ENCODE results near the gene PSMB8. TPM values are rescaled to one million over a fixed set of nuclear protein-coding genes. Genes with fewer than 3 reads are reported as not detected.

Gene PSMB8
- total RNA-seq, 2 donors from 2014 or later, result 301 to 305 TPM

DNA sequence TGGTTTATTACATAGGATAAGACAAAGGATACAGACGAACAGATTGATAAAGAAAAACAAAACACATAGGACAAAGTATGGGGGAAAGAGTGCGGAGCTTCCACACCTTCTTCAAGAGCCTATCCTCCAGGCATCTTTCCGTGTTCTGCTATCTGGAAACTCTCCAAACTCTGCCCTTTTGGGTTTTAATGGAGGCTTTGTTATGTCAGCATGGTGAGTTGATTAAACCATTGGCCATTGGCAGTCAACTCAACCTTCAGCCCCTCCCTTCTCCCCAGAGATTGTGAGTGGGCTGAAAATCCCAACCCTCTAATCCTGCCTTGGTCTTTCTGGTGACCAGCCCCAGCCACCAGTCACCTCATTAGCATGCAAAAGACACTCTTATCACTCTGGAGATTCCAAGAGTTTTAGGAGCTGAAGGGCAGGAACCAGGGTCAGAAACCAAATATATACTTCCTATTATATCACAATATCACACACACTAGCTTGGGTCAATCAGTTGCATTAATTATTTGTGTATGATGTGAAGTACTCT is 50.9 kb downstream of the PSMB8 start:
- Mint-ChIP-seq H3K4me3 (no peak overlapping the region), H3K9me3 (no peaks in the 10 kb centered on the region), H3K27me3 (ENCODE audit: low read depth) (peaks cover 63% of the 10 kb centered on the region), H3K27ac (no peak overlapping the region), H3K4me1 (ENCODE audit: low read depth) (peaks cover 27% of the 10 kb centered on the region), H3K36me3 (ENCODE audit: insufficient read depth in 2 of 2) (no peaks in the 10 kb centered on the region)
- ATAC-seq (replicated peaks in 1 of 2), result no peak
- DNase-seq, result no peak

Other genes starting within 250 kb of the PSMB8 start
- gene HLA-DQA1, start 206.6 kb downstream of the PSMB8 start, total RNA-seq, result 1 to 10 TPM; 2.2 to 3.7 TPM
- 1 to 10 TPM; 2.5 to 2.9 TPM for gene HLA-DQB1, start 177.4 kb downstream of the PSMB8 start, total RNA-seq
- 1 to 10 TPM in 1 of 2 donors, not detected in 1; 1.2 TPM for gene HLA-DQA2, start 102.7 kb downstream of the PSMB8 start, total RNA-seq
- gene HLA-DQB2, start 80.5 kb downstream of the PSMB8 start, total RNA-seq, result under 1 TPM; 0.36 to 0.60 TPM
- gene HLA-DOB, start 27.0 kb downstream of the PSMB8 start, total RNA-seq, result 1 to 10 TPM; 8.0 to 8.1 TPM
- gene TAP2, start 5.3 kb downstream of the PSMB8 start, total RNA-seq, result 100 to 1,000 TPM; 117 to 127 TPM
- 100 to 1,000 TPM; 328 to 373 TPM for gene TAP1, start 9.7 kb upstream of the PSMB8 start, total RNA-seq
- gene PSMB9, start 10.1 kb upstream of the PSMB8 start, total RNA-seq, result 100 to 1,000 TPM; 271 to 299 TPM
- gene HLA-DMB, start 97.0 kb upstream of the PSMB8 start, total RNA-seq, result 1 to 10 TPM; 3.4 to 3.6 TPM
- 10 to 100 TPM; 19.4 to 20.2 TPM for gene HLA-DMA, start 109.0 kb upstream of the PSMB8 start, total RNA-seq
- gene BRD2, start 124.5 kb upstream of the PSMB8 start, total RNA-seq, result 100 to 1,000 TPM; 238 to 291 TPM
- 1 to 10 TPM; 3.1 to 3.9 TPM for gene HLA-DOA, start 165.5 kb upstream of the PSMB8 start, total RNA-seq
- 10 to 100 TPM; 11.4 to 25.8 TPM for gene HLA-DPA1, start 229.6 kb upstream of the PSMB8 start, total RNA-seq
- 10 to 100 TPM; 12.5 to 20.9 TPM for gene HLA-DPB1, start 231.9 kb upstream of the PSMB8 start, total RNA-seq